ENCODE results near the gene PADI2.
"Not testable (repeated sequence)": the region's sequence is repeated elsewhere in the genome, so short reads cannot be mapped to it uniquely, and the experiment has no call there.

PADI2 gene

GRCh38 chr1:17080085-17080759 lies 39.0 kb downstream of the PADI2 start:
- no peak for DNase-seq

- DNase-seq, result no peak
Measured at GRCh38 chr1:17078991-17079868, 40.0 kb downstream of the PADI2 start.

- DNase-seq, result peak in 1 of 2 donors; percentile 22
Measured at GRCh38 chr1:17075470-17076255, 43.6 kb downstream of the PADI2 start.

- no peak for DNase-seq
Measured at GRCh38 chr1:17071794-17072193, 47.5 kb downstream of the PADI2 start.

- no peak for DNase-seq
Measured at GRCh38 chr1:17070163-17070525, 49.1 kb downstream of the PADI2 start.

- DNase-seq, result no peak
Measured at GRCh38 chr1:17069452-17070162, 49.6 kb downstream of the PADI2 start.

- no peak for DNase-seq
Measured at GRCh38 chr1:17068789-17069188, 50.5 kb downstream of the PADI2 start.

GRCh38 chr1:17067465-17068240 lies 51.6 kb downstream of the PADI2 start:
- no peak for DNase-seq

GRCh38 chr1:17067069-17067426 lies 52.2 kb downstream of the PADI2 start:
- DNase-seq, result no peak

- no peak for DNase-seq
Measured at GRCh38 chr1:17066361-17067068, 52.7 kb downstream of the PADI2 start.

- DNase-seq, result no peak
Measured at GRCh38 chr1:17065666-17066065, 53.6 kb downstream of the PADI2 start.

GRCh38 chr1:17062751-17063150 lies 56.5 kb downstream of the PADI2 start:
- not testable (repeated sequence) for DNase-seq

- no peak for DNase-seq
Measured at GRCh38 chr1:17061892-17062291, 57.4 kb downstream of the PADI2 start.

GRCh38 chr1:17061486-17061885 lies 57.8 kb downstream of the PADI2 start:
- DNase-seq, result no peak

GRCh38 chr1:17060306-17060749 lies 58.9 kb downstream of the PADI2 start:
- no peak for DNase-seq

GRCh38 chr1:17059391-17060305 lies 59.6 kb downstream of the PADI2 start:
- DNase-seq, result peak; percentile 29 to 43

- no peak for DNase-seq
Measured at GRCh38 chr1:17056551-17056950, 62.7 kb downstream of the PADI2 start.

GRCh38 chr1:17055801-17056200 lies 63.5 kb downstream of the PADI2 start:
- no peak for DNase-seq

GRCh38 chr1:17053685-17054410 lies 65.4 kb downstream of the PADI2 start, which contains the start of gene SDHB:
SDHB (minus strand) TSS chr1:17054032; CDS start chr1:17054019, 13 bp downstream.
- DNase-seq, result peak; percentile 99
